ENCODE measurements around the gene SLC2A13.

- peak; percentile 66; the same call in 1 of the 2 replicates for TF ChIP-seq CTCF (IDR thresholded peaks at IDR 0.05)
- TF ChIP-seq REST (IDR thresholded peaks at IDR 0.05; ENCODE audit: insufficient read depth in 1 of 2, low read depth in 2 of 2, low read length in 1 of 2): no peak
- TF ChIP-seq POLR2AphosphoS5 (IDR thresholded peaks at IDR 0.05; ENCODE audit: low read depth, low read length): no peak
- no peak for TF ChIP-seq TCF7L2 (IDR thresholded peaks at IDR 0.05; ENCODE audit: low read depth, low read length)
- no peak for TF ChIP-seq SIN3A (IDR thresholded peaks at IDR 0.05; ENCODE audit: borderline replicate concordance, insufficient read depth, low read depth, low read length)
These were observed 2.1 kb upstream of the SLC2A13 start for GRCh38 chr12:40107803-40108620.
